HL-60 (cell line): ENCODE measurements around the gene KLHL24.

Experiments
- CTCF ChIP-seq: IDR thresholded peaks from one replicate; pipeline ENCODE4 v1.5.1; 2011; ENCODE audit warnings: low read length, control low read depth, inconsistent platforms; ENCODE audit not compliant: insufficient read depth
- REST ChIP-seq: IDR thresholded peaks from 2 replicates; pipeline ENCODE4 v1.6.1; 2012; ENCODE audit warnings: low read depth; ENCODE audit not compliant: insufficient replicate concordance

- TF ChIP-seq REST (no peak), CTCF (no peak)
These were observed 63.3 kb downstream of the KLHL24 start for GRCh38 chr3:183698756-183699155.
